A549 (cell line): ENCODE data around the gene AKAP10. TPM values are rescaled to one million over a fixed set of nuclear protein-coding genes. Genes with fewer than 3 reads are reported as not detected.

ENCODE experiments used
- ATAC-seq, 2 experiments: fragments of 200-7000 bp in 1 of 2; fragments of >200 bp in 1 of 2; cut with Nextera tagmentation in 1 of 2; cut with Tn5 transposase in 1 of 2; 3 replicates each; pipeline versions ENCODE4 v1.8.0 to v1.9.1; 2018 to 2020; ENCODE audit warnings: mild to moderate bottlenecking in 1 of 2, moderate library complexity in 1 of 2
- CTCF ChIA-PET: fragments of 300-600 bp; sonication (Branson Sonifier 250); formaldehyde crosslinking; extraction: SDS; loops from one replicate; lab custom pipeline; 2021; ENCODE audit warnings: antibody characterized with exemption, inconsistent platforms; lab: Yijun Ruan, JAX
- POLR2A ChIA-PET: fragments of 350-600 bp; formaldehyde crosslinking; extraction: SDS; loops from one replicate; lab custom pipeline; 2021; ENCODE audit warnings: antibody characterized with exemption, inconsistent platforms; lab: Yijun Ruan, JAX
- DNase-seq, 2 experiments: peaks; one replicate each; pipeline versions ENCODE4 v3.0.0 to v3.0.0-alpha.2; 2011 to 2016; ENCODE audit warnings: low read depth in 1 of 2, low spot score in 1 of 2
- FAIRE-seq: peaks from 2 replicates; lab custom pipeline; 2011; peaks lifted over from hg19 to GRCh38; lab: Jason Lieb, UNC
- H3K27ac ChIP-seq, 2 experiments: fragments of >200 bp; sonication (Bioruptor Twin); formaldehyde crosslinking; 3 replicates each; pipeline ENCODE4 v1.5.1; 2016 to 2017
- H3K4me1 ChIP-seq: fragments of >200 bp; sonication (Bioruptor Twin); formaldehyde crosslinking; 3 replicates; pipeline ENCODE4 v1.6.1; 2016
- H3K4me2 ChIP-seq: fragments of >200 bp; sonication (Bioruptor Twin); formaldehyde crosslinking; 3 replicates; pipeline ENCODE4 v1.6.1; 2016
- H3K4me3 ChIP-seq: fragments of >200 bp; sonication (Bioruptor Twin); formaldehyde crosslinking; 3 replicates; pipeline ENCODE4 v1.5.1; 2016
- H3K9me3 ChIP-seq: fragments of >200 bp; sonication (Bioruptor Twin); formaldehyde crosslinking; 3 replicates; pipeline ENCODE4 v1.6.1; 2016
- ATOH8 ChIP-seq: fragments of 250-450 bp; sonication (Bioruptor Pico); IDR thresholded peaks from 2 replicates; pipeline ENCODE4 v1.5.0; 2020; ENCODE audit warnings: low read depth, mild to moderate bottlenecking, moderate library complexity
- BHLHE40 ChIP-seq: IDR thresholded peaks from 2 replicates; pipeline ENCODE4 v1.6.1; 2012; ENCODE audit warnings: low read depth, low read length, inconsistent platforms
- CBX2 ChIP-seq: fragments of 200-600 bp; sonication (generic); IDR thresholded peaks from 2 replicates; pipeline ENCODE4 v1.6.1; 2016; ENCODE audit warnings: low read depth, mild to moderate bottlenecking, borderline replicate concordance
- CBX8 ChIP-seq: fragments of 200-600 bp; sonication (generic); IDR thresholded peaks from 2 replicates; pipeline ENCODE4 v1.6.1; 2016
- CEBPB ChIP-seq, 2 experiments: fragments of >200 bp in 1 of 2; sonication (Bioruptor Twin) in 1 of 2; formaldehyde crosslinking in 1 of 2; IDR thresholded peaks; 2 replicates each; pipeline ENCODE4 v1.6.1; 2012 to 2016
- CHD2 ChIP-seq: fragments of 150-350 bp; IDR thresholded peaks from 2 replicates; pipeline ENCODE4 v1.6.1; 2014; ENCODE audit warnings: low read length; ENCODE audit not compliant: partially characterized antibody
- CHD4 ChIP-seq: fragments of 200-600 bp; sonication (generic); IDR thresholded peaks from 2 replicates; pipeline ENCODE4 v1.6.1; 2016; ENCODE audit warnings: antibody characterized with exemption, mild to moderate bottlenecking, borderline replicate concordance
- CTCF ChIP-seq: fragments of >200 bp; sonication (Bioruptor Twin); formaldehyde crosslinking; IDR thresholded peaks from 3 replicates; pipeline ENCODE4 v1.5.1; 2016
- E2F6 ChIP-seq: IDR thresholded peaks from 2 replicates; pipeline ENCODE4 v1.6.1; 2012; ENCODE audit warnings: low read depth, borderline replicate concordance
- EP300 ChIP-seq, 2 experiments: fragments of >200 bp; sonication (Bioruptor Twin); formaldehyde crosslinking; IDR thresholded peaks; 2 replicates in 1 of 2; 3 replicates in 1 of 2; pipeline ENCODE4 v1.6.1; 2016 to 2017
- HDAC2 ChIP-seq: fragments of 200-600 bp; sonication (generic); IDR thresholded peaks from 2 replicates; pipeline ENCODE4 v1.6.1; 2016
- HES2 ChIP-seq: fragments of >200 bp; sonication (Bioruptor Twin); formaldehyde crosslinking; IDR thresholded peaks from 2 replicates; pipeline ENCODE4 v1.6.1; 2016
- HEYL ChIP-seq: fragments of 250-450 bp; sonication (Bioruptor Pico); IDR thresholded peaks from 2 replicates; pipeline ENCODE4 v1.8.0; 2021; ENCODE audit warnings: mild to moderate bottlenecking, moderate library complexity
- HOXB5 ChIP-seq: fragments of 250-450 bp; sonication (Bioruptor Pico); IDR thresholded peaks from 2 replicates; pipeline ENCODE4 v1.5.0; 2020; ENCODE audit warnings: mild to moderate bottlenecking, moderate library complexity
- JUN ChIP-seq, 2 experiments: fragments of >200 bp; sonication (Bioruptor Twin); formaldehyde crosslinking; IDR thresholded peaks; 2 replicates in 1 of 2; 3 replicates in 1 of 2; pipeline ENCODE4 v1.6.1; 2016 to 2017
- JUNB ChIP-seq: fragments of >200 bp; sonication (Bioruptor Twin); formaldehyde crosslinking; IDR thresholded peaks from 2 replicates; pipeline ENCODE4 v1.6.1; 2016
- MAFK ChIP-seq: fragments of 450-650 bp; IDR thresholded peaks from 2 replicates; pipeline ENCODE4 v1.6.1; 2014; ENCODE audit not compliant: partially characterized antibody
- MAX ChIP-seq: IDR thresholded peaks from 2 replicates; pipeline ENCODE4 v1.6.1; 2012
- MAZ ChIP-seq: fragments of 150-350 bp; IDR thresholded peaks from 2 replicates; pipeline ENCODE4 v1.6.1; 2014; ENCODE audit warnings: antibody characterized with exemption, low read depth, low read length, borderline replicate concordance
- NR3C1 ChIP-seq: fragments of >200 bp; sonication (Bioruptor Twin); formaldehyde crosslinking; IDR thresholded peaks from 3 replicates; pipeline ENCODE4 v1.6.1; 2017
- PHF8 ChIP-seq: fragments of 200-600 bp; sonication (generic); IDR thresholded peaks from 2 replicates; pipeline ENCODE4 v1.6.1; 2016; ENCODE audit warnings: low read depth, mild to moderate bottlenecking, antibody characterized with exemption, moderate library complexity, borderline replicate concordance
- POLR2AphosphoS2 ChIP-seq: conservative IDR thresholded peaks from 2 replicates; pipeline ENCODE4 v1.6.1; 2012; ENCODE audit warnings: low read length, improper control_type of control experiment, inconsistent platforms
- RAD21 ChIP-seq, 2 experiments: fragments of >200 bp in 1 of 2; sonication (Bioruptor Twin) in 1 of 2; formaldehyde crosslinking in 1 of 2; IDR thresholded peaks in 1 of 2; conservative IDR thresholded peaks in 1 of 2; 2 replicates in 1 of 2; 3 replicates in 1 of 2; pipeline ENCODE4 v1.6.1; 2012 to 2018; ENCODE audit warnings: inconsistent platforms in 1 of 2
- RCOR1 ChIP-seq: fragments of 150-350 bp; IDR thresholded peaks from 2 replicates; pipeline ENCODE4 v1.6.1; 2014; ENCODE audit warnings: antibody characterized with exemption, low read length, low read depth
- RNF2 ChIP-seq: fragments of 200-600 bp; sonication (generic); IDR thresholded peaks from 2 replicates; pipeline ENCODE4 v1.6.1; 2016; ENCODE audit warnings: low read depth, mild to moderate bottlenecking, antibody characterized with exemption, moderate library complexity, borderline replicate concordance
- SMC3 ChIP-seq: fragments of >200 bp; sonication (Bioruptor Twin); formaldehyde crosslinking; IDR thresholded peaks from 3 replicates; pipeline ENCODE4 v1.6.1; 2018; ENCODE audit warnings: inconsistent platforms
- SREBF2 ChIP-seq: fragments of 450-650 bp; IDR thresholded peaks from 2 replicates; pipeline ENCODE4 v1.6.1; 2014; ENCODE audit warnings: mild to moderate bottlenecking, moderate library complexity
- ZNF302 ChIP-seq: fragments of 250-450 bp; sonication (Bioruptor Pico); IDR thresholded peaks from 2 replicates; pipeline ENCODE4 v1.9.0; 2021; ENCODE audit warnings: inconsistent platforms, mild to moderate bottlenecking, moderate library complexity
- WGBS: methylation state at CpG from one replicate; pipeline ENCODE4 v1.1.6; 2017; ENCODE audit errors: missing lambda C conversion rate; 5-methylcytosine and 5-hydroxymethylcytosine counted together
- polyA plus RNA-seq, 4 experiments: library from polyadenylated mRNA; depleted of rRNA in 3 of 4; stranded (reverse); fragments of >200 nt; fragmentation: RNase III in 1 of 4; extraction: RNeasy Plus Mini Kit Qiagen cat#74134 plus additional on column Dnase treatment in 1 of 4; gene quantifications; 2 replicates in 3 of 4; 3 replicates in 1 of 4; pipeline ENCODE4 v1.2.3, GENCODE V29; 2011 to 2017

Gene AKAP10
- polyA plus RNA-seq, 2 of the 4 experiments (the other 2 are of a cell fraction), result 22.0 to 51.1 TPM

GRCh38 chr17:19996086-19996485 lies 18.5 kb upstream of the AKAP10 start:
- 68% methylated on average over 1 of the region's 1 CpG for WGBS
- H3K27ac ChIP-seq, result no peak overlapping the region
- POLR2A ChIA-PET, result interaction anchor here (1.0 kb wide), 1 partner anchor 19 kb away, joined by 3 read pairs; the partner anchor contains the start of gene AKAP10
- H3K4me3 ChIP-seq, result no peak overlapping the region
- CTCF ChIA-PET, result interaction anchor here (0.9 to 10.8 kb wide), 8 partner anchors 12 to 231 kb away, joined by 3 to 240 read pairs (median 10); partner anchors contain the start of gene SPECC1
- no peak for TF ChIP-seq JUNB
- TF ChIP-seq HES2, result no peak
- TF ChIP-seq HEYL (CRISPR knock-in tag), result no peak
- TF ChIP-seq EP300 (IDR thresholded peaks at IDR 0.05), result no peak
- TF ChIP-seq CHD4, result no peak
- TF ChIP-seq RCOR1, result no peak
- TF ChIP-seq ZNF302 (CRISPR knock-in tag), result no peak
- no peak for TF ChIP-seq SREBF2
- TF ChIP-seq, all 56 proteins: peak for 0
- ATAC-seq (no peak), FAIRE-seq (no peak), DNase-seq (no peak)
- Histone ChIP-seq H3K9me3 (no peaks in the 10 kb centered on the region), H3K4me2 (no peak overlapping the region), H3K4me1 (peaks cover 11% of the 10 kb centered on the region)

GRCh38 chr17:19992803-19993713 lies 15.4 kb upstream of the AKAP10 start:
- POLR2A ChIA-PET, result interaction anchor here (0.7 to 1.3 kb wide), 5 partner anchors 8 to 257 kb away, joined by 3 to 10 read pairs (median 3); partner anchors contain the start of genes AKAP10 and SPECC1
- H3K4me2 ChIP-seq, result peak overlapping the region; percentile 76
- peak; percentile 94 for FAIRE-seq

GRCh38 chr17:19991252-19991885 lies 13.7 kb upstream of the AKAP10 start:
- DNase-seq (no peak), ATAC-seq (no peak), FAIRE-seq (no peak)
- ChIA-PET CTCF (interaction anchor here (1.0 to 10.8 kb wide), 13 partner anchors 9 to 231 kb away, joined by 3 to 240 read pairs (median 15); partner anchors contain the start of gene SPECC1), POLR2A (no interaction called here)
- Histone ChIP-seq H3K27ac (no peak overlapping the region; a peak in 1 of 6 replicates), H3K4me3 (no peak overlapping the region), H3K4me2 (no peak overlapping the region), H3K9me3 (no peaks in the 10 kb centered on the region), H3K4me1 (peaks cover 10% of the 10 kb centered on the region)
- 47% methylated on average over 4 of the region's 4 CpGs for WGBS
- no peak for TF ChIP-seq E2F6
- TF ChIP-seq ATOH8 (CRISPR knock-in tag), result no peak
- no peak for TF ChIP-seq CBX2
- TF ChIP-seq MAX, result no peak
- no peak for TF ChIP-seq JUN (IDR thresholded peaks at IDR 0.05)
- TF ChIP-seq MAFK, result no peak
- no peak for TF ChIP-seq CHD2
- no peak for TF ChIP-seq HDAC2
- TF ChIP-seq SREBF2, result no peak
- no peak for TF ChIP-seq CBX8
- no peak for TF ChIP-seq RNF2
- no peak for TF ChIP-seq JUNB
- TF ChIP-seq POLR2AphosphoS2, result no peak

More at GRCh38 chr17:19992803-19993713, 15.4 kb upstream of the AKAP10 start:
- no peaks in the 10 kb centered on the region for H3K9me3 ChIP-seq
- H3K4me3 ChIP-seq, result peak overlapping the region; percentile 38
- peak; percentile 98 for TF ChIP-seq RAD21 (conservative IDR thresholded peaks at IDR 0.05 in 1 of 2, IDR thresholded peaks at IDR 0.05 in 1 of 2)
- peak; percentile 94 for TF ChIP-seq SMC3
- peak; percentile 56 to 89; a peak in 3 of 4 replicates for TF ChIP-seq CEBPB (IDR thresholded peaks at IDR 0.05)
- no peak for TF ChIP-seq PHF8
- TF ChIP-seq HOXB5 (CRISPR knock-in tag), result 0 out of 2 replicates have a peak, but pooled peaks have one; percentile 26
- TF ChIP-seq MAX, result peak; percentile 75
- no peak for TF ChIP-seq MAZ
- no peak for TF ChIP-seq BHLHE40
- no peak for TF ChIP-seq NR3C1
- peak in 1 of 2 experiments; percentile 47; a peak in 2 of 5 replicates for TF ChIP-seq JUN (IDR thresholded peaks at IDR 0.05)
- peak; percentile 97 for TF ChIP-seq CTCF
- ATAC-seq (peak; percentile 98 to 100), DNase-seq (peak; percentile 77 to 94)
- 26% methylated on average over 24 of the region's 24 CpGs for WGBS
- CTCF ChIA-PET, result interaction anchor here (0.5 to 10.8 kb wide), 73 partner anchors 8 to 1050 kb away, joined by 3 to 240 read pairs (median 4); partner anchors contain the start of genes AKAP10 and SPECC1
- H3K4me1 ChIP-seq, result peaks cover 11% of the 10 kb centered on the region
- H3K27ac ChIP-seq, result peak overlapping the region; percentile 84
